Activated CD8-positive, alpha-beta memory T cell treated with anti-CD3 and anti-CD28 coated beads for 48 hours (primary cell): ENCODE results near the gene SGSM2.

Experiments used
- DNase-seq, 3 experiments: peaks; one replicate each; pipeline ENCODE4 v3.0.0-alpha.2; 2020; ENCODE audit warnings: low read depth in 2 of 3, low spot score in 2 of 3

SGSM2 gene

GRCh38 chr17:2335726-2336214 lies 1.5 kb upstream of the SGSM2 start:
- no peak for DNase-seq

- peak; percentile 69 to 78 (median 71) for DNase-seq
Measured at GRCh38 chr17:2336215-2336851, 968 bp upstream of the SGSM2 start, which contains the start of gene TSR1. TSS of gene TSR1 (minus strand) at chr17:2336457. CDS start at chr17:2336427, 30 bp downstream.

DNA sequence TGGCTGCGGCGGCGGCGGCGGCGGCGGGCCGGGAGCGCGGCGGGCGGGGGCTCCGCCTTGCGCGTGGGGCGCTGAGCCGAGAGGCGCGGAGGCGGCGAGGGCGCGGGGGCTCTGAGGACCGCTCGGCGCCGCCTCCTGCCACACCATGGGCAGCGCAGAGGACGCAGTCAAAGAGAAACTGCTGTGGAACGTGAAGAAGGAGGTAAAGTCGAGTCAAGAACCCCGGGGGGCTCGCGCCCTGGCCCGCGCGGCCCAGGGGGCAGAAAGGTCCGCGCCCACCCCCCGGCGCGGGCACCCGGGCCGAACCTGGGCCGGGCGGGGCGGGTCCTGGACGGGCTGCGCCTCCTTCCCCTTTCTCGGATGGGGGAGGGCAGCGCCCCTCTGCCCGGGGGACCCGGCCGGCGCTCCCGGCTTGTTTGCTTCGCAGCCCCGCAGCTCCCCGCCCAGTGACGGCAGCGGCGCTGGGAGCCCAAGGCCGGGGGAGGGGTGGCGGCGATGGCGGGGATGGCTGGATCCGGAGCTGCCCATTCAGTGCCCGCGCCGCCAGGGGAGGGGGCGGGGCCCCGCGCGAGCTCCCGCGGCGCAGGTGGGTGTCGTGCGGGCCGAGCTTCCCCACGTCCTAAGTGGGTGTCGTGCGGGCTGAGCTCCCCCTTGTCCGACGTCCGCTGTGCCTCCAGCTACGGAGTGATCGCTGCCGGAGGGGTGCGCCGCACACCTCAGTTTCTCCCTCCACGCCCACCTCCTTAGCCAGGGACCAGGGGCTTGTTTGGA lies 428 bp downstream of the SGSM2 start:
- peak in 2 of 3 experiments; percentile 23 to 37 for DNase-seq

- no peak for DNase-seq
Measured at GRCh38 chr17:2338315-2338657, 985 bp downstream of the SGSM2 start.

- DNase-seq, result peak in 2 of 3 experiments; percentile 22 to 27
Measured at GRCh38 chr17:2343421-2343820, 6.1 kb downstream of the SGSM2 start.

DNA sequence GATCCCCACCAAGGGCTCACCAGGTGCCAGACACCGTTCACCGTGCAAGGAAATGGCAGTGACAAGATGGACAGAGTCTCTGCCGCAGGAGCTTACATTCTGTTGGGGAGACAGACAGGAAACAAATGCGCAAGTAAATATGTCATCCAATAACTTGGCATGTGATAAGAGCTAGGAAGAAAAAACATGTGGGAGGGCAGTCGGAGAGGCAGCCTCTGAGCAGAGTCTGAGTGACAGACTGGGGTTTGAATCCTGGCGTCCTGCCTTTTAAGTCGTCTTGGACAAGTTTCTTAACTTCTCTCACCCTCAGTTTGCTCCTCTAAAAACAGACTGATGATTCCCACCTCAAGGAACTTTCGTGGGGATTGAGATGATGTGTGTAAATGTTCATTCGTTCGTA lies 7.2 kb downstream of the SGSM2 start:
- DNase-seq, result no peak

GRCh38 chr17:2346475-2346874 lies 9.2 kb downstream of the SGSM2 start:
- no peak for DNase-seq

- DNase-seq, result no peak
Measured at GRCh38 chr17:2347805-2348685, 10.7 kb downstream of the SGSM2 start.

DNA sequence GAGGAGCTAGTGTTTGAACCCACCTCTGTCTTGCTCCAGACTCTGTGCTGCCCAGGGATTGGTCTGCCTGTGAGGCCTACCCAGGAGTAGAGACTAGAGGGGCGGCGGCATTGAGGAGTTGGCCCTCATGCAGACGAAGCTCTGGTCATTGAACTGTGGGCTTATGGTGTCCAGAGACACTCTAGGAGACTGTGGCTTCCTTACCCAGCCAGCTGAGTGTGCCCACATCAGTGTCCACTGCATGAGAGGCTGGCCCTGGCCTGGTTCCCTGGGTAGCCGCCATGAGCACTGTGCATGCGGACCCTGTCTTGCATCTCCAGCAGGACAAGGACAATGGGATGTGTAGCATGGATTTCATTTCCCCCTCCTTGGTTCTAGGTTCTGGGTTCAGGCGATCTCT lies 14.0 kb downstream of the SGSM2 start:
- DNase-seq, result no peak

- no peak for DNase-seq
Measured at GRCh38 chr17:2354311-2354710, 17.0 kb downstream of the SGSM2 start.

- DNase-seq, result no peak
Measured at GRCh38 chr17:2357237-2357636, 19.9 kb downstream of the SGSM2 start.

- DNase-seq, result no peak
Measured at GRCh38 chr17:2357931-2358434, 20.7 kb downstream of the SGSM2 start.

- DNase-seq, result no peak
Measured at GRCh38 chr17:2361010-2361760, 23.9 kb downstream of the SGSM2 start.

- DNase-seq, result no peak
Measured at GRCh38 chr17:2362016-2362415, 24.7 kb downstream of the SGSM2 start.

DNA sequence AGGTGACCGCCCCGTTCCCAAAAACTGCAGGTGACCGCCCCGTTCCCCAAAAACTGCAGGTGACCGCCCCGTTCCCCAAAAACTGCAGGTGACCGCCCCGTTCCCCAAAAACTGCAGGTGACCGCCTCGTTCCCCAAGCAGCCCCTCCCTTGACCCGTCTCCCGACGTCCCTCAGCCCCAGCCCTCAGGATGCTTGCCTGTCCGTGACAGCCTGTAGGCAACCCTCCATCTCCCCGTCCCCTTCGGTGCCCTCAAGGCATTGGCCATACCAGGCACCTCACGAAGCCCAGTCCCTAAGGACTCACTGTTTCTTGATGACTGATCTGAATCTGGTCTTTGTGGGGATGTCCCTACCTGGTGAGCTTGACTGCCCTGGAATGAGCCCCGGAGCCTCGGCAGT lies 25.1 kb downstream of the SGSM2 start:
- no peak for DNase-seq

- no peak for DNase-seq
Measured at GRCh38 chr17:2362881-2363280, 25.6 kb downstream of the SGSM2 start.

DNA sequence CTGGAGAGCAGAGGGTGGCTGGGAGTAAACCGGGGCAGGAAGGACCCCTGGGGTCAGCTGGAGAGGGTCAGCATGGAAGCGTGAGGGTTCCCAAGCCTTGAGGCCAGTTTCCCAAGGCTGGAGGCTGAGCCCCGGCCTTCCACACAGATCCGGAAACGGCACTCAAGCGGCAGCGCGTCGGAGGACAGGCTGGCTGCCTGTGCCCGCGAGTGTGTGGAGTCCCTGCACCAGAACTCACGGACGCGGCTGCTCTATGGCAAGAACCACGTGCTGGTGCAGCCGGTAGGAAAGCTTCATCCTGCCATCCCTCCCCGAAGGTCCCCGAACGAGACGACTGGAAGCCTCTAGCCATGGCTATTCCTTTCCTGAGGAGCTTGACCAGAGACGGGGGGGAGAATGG lies 26.0 kb downstream of the SGSM2 start:
- DNase-seq, result no peak

DNA sequence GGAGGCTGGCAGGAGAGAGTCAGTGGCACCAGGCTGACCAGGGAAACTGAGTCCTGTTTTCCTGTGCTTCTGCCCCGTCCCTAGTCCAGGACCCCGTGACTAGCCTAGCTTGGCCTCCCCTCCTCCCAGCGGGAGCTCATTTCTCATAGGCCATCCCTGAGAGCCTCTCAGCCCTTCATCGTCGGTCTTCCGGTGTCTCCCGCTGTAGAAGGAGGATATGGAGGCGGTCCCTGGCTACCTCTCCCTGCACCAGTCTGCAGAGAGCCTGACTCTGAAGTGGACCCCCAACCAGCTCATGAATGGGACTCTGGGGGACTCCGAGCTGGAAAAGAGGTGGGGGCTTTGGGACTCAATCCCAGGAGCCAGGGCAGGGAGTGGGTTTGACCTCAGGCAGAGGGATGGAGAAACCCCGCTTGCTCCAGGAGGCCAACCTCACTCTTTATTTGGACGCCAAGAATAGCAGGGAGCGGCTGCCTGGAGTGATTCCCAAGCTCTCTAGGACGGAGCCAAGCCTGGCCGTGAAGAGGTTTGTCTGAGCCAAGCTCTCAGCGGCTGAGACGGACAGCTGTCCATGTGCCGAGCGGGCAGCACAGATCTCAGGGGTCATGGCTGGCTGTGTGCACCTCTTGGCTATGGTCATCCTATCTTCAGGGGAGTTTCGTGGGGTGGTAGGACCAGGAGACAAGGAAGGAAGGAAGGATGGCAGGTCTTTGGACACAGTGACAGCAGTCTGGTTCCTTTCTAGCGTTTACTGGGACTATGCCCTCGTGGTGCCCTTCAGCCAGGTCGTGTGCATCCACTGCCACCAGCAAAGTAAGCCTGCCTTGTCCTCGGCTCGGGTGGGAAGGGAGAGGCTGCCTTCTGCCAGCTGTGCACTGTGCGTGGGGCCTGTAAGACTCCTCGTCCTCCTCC lies 26.8 kb downstream of the SGSM2 start:
- no peak for DNase-seq

DNA sequence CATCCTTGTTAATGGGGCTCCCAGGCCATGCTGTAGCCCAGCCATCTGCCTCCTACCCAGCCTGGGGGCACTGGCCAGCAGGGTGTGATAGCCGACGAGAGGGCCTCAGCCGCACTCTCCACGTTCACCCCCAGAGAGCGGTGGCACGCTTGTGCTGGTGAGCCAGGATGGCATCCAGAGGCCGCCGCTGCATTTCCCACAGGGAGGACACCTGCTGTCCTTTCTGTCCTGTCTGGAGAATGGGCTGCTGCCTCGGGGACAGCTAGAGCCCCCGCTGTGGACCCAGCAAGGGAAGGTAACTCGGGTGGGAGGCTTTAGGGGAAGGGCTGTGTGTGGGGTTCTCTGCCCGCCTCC lies 27.4 kb downstream of the SGSM2 start:
- DNase-seq, result no peak

DNA sequence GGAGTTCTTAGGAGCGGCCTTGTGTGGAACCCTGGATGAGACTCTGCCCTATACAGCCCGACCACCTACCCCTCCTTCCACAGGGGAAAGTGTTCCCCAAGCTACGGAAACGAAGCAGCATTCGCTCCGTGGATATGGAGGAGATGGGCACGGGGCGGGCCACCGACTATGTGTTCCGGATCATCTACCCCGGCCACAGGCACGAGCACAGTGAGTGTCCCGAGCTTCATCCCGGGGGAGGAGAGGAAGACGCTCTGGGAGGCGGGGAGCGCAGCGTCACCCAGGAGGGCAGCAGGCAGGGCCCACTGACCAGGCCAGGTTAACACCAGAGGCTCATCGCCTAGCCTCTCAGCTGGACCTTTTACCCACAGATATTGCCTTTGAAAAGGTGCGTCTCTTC lies 27.8 kb downstream of the SGSM2 start:
- no peak for DNase-seq
